Panc1 (cell line): ENCODE results near the gene NKAIN2. TPM values are rescaled to one million over a fixed set of nuclear protein-coding genes. Genes with fewer than 3 reads are reported as not detected.
"Not testable (repeated sequence)": the region's sequence is repeated elsewhere in the genome, so short reads cannot be mapped to it uniquely, and the experiment has no call there.

Experiments used
- ATAC-seq: fragments of 200-7000 bp; cut with Tn5 transposase; 2 replicates; pipeline ENCODE4 v1.9.1; 2020; ENCODE audit warnings: mild to moderate bottlenecking, moderate library complexity
- BruUV-seq: library from RNA; stranded (reverse); fragments of 400-500 nt; replicated peaks from 2 replicates; lab custom pipeline; 2021; lab: Mats Ljungman, UMichigan
- CTCF ChIA-PET: fragments of 300-600 bp; sonication (Branson Sonifier 250); formaldehyde crosslinking; loops from one replicate; lab custom pipeline; 2022; ENCODE audit warnings: antibody characterized with exemption; lab: Charles Lee
- POLR2A ChIA-PET: fragments of 300-600 bp; sonication (Branson Sonifier 250); formaldehyde crosslinking; loops from one replicate; lab custom pipeline; 2022; ENCODE audit warnings: antibody characterized with exemption; lab: Charles Lee
- DNase-seq: peaks from one replicate; pipeline ENCODE4 v3.0.0-alpha.2; 2010; ENCODE audit warnings: low read depth, low spot score
- H3K27ac ChIP-seq: 2 replicates; pipeline ENCODE4 v1.5.1; 2011; ENCODE audit warnings: mild to moderate bottlenecking, low read length, inconsistent platforms
- H3K27me3 ChIP-seq: fragments of 200-500 bp; sonication (Bioruptor generic); 2 replicates; pipeline ENCODE4 v1.6.0; 2014; ENCODE audit warnings: low read length, inconsistent platforms; ENCODE audit not compliant: control insufficient read depth, insufficient read depth
- H3K36me3 ChIP-seq: fragments of 200-500 bp; sonication (Bioruptor generic); 2 replicates; pipeline ENCODE4 v1.5.1; 2014; ENCODE audit warnings: inconsistent platforms, mild to moderate bottlenecking, low read length, moderate library complexity; ENCODE audit not compliant: control insufficient read depth, insufficient read depth
- H3K4me1 ChIP-seq: 2 replicates; pipeline ENCODE4 v1.5.1; 2011; ENCODE audit warnings: inconsistent platforms, mild to moderate bottlenecking, low read length, moderate library complexity; ENCODE audit not compliant: control insufficient read depth, insufficient read depth
- H3K4me3 ChIP-seq, 2 experiments: 2 replicates each; pipeline ENCODE4 v1.5.1; 2011 to 2012; ENCODE audit warnings: low read depth in 2 of 2, low read length in 2 of 2, mild to moderate bottlenecking in 2 of 2, inconsistent platforms in 1 of 2, moderate library complexity in 1 of 2
- H3K9me3 ChIP-seq: fragments of 200-500 bp; sonication (Bioruptor generic); 2 replicates; pipeline ENCODE4 v1.5.1; 2014; ENCODE audit warnings: low read depth, mild to moderate bottlenecking, inconsistent platforms, low read length, moderate library complexity; ENCODE audit not compliant: control insufficient read depth, insufficient read depth
- CTCF ChIP-seq: fragments of 450-650 bp; IDR thresholded peaks from 2 replicates; pipeline ENCODE4 v1.5.1; 2017; ENCODE audit warnings: mild to moderate bottlenecking
- POLR2AphosphoS5 ChIP-seq: IDR thresholded peaks from 2 replicates; pipeline ENCODE4 v1.6.1; 2012; ENCODE audit warnings: mild to moderate bottlenecking, low read depth, low read length, moderate library complexity
- REST ChIP-seq, 2 experiments: IDR thresholded peaks; 2 replicates each; pipeline ENCODE4 v1.6.1; 2011 to 2012; ENCODE audit warnings: low read depth in 2 of 2, control low read depth in 1 of 2, low read length in 1 of 2, mild to moderate bottlenecking in 1 of 2, moderate library complexity in 1 of 2; ENCODE audit not compliant: insufficient read depth in 1 of 2
- SIN3A ChIP-seq: IDR thresholded peaks from 2 replicates; pipeline ENCODE4 v1.6.1; 2012; ENCODE audit warnings: low read depth, mild to moderate bottlenecking, low read length, moderate library complexity, borderline replicate concordance; ENCODE audit not compliant: insufficient read depth
- TCF7L2 ChIP-seq: IDR thresholded peaks from 2 replicates; pipeline ENCODE4 v1.6.1; 2011; ENCODE audit warnings: mild to moderate bottlenecking, low read depth, low read length, inconsistent platforms
- in situ Hi-C: cut with HindIII; loops from 2 replicates; pipeline ENCODE4 v1.10.0; 2016; ENCODE audit warnings: low sequenced_read_pairs, low pct_unique_long_range_greater_than_20kb
- intact Hi-C: fragments of 100-400 bp; cut with micrococcal nuclease; formaldehyde crosslinking; loops from one replicate; pipeline ENCODE4 v1.10.0; 2022; ENCODE audit not compliant: unreplicated experiment
- total RNA-seq: library from RNA; stranded (reverse); gene quantifications from one replicate; pipeline ENCODE4 v1.2.1, GENCODE V29; 2021; ENCODE audit not compliant: unreplicated experiment

The NKAIN2 gene
- total RNA-seq, 1 experiment from 2014 or later, result 2.6 TPM

DNA sequence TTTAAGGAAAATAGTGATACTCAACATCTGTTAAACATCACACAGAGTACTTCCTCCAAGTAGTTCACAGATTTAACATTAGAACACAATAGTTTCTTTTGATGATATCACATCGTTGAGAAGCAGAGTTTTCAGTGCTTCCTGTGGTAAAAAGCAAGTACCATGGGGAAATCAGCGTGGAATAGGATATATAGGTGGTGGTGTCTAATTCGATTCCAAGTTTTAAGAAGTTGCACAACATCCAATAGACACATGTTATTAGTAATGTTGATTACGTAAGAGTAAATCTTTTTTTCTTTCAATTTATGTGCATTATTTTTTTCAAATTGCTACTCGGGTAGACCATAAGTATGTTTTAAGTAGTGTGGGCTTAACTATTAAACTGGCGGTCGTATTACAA is 360.7 kb downstream of the NKAIN2 start:
- Histone ChIP-seq H3K27me3 (no peaks in the 10 kb centered on the region), H3K4me3 (no peak overlapping the region), H3K9me3 (no peaks in the 10 kb centered on the region), H3K4me1 (no peaks in the 10 kb centered on the region), H3K36me3 (no peaks in the 10 kb centered on the region), H3K27ac (no peak overlapping the region)
- intact Hi-C loops, result no loop called here
- DNase-seq (no peak), ATAC-seq (no peak)
- no TSS peak for BruUV-seq
- in situ Hi-C loops, result no loop called here
- ChIA-PET CTCF (no interaction called here), POLR2A (no interaction called here)
- TF ChIP-seq POLR2AphosphoS5 (no peak), SIN3A (no peak), CTCF (no peak), REST (IDR thresholded peaks at IDR 0.05; ENCODE audit: insufficient read depth in 1 of 2, low read depth in 2 of 2, low read length in 1 of 2) (no peak), TCF7L2 (no peak)

DNA sequence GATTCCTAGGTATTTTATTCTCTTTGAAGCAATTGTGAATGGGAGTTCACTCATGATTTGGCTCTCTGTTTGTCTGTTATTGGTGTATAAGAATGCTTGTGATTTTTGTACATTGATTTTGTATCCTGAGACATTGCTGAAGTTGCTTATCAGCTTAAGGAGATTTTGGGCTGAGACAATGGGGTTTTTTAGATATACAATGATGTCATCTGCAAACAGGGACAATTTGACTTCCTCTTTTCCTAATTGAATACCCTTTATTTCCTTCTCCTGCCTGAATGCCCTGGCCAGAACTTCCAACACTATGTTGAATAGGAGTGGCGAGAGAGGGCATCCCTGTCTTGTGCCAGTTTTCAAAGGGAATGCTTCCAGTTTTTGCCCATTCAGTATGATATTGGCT is 363.6 kb downstream of the NKAIN2 start:
- in situ Hi-C loops, H3K9me3 ChIP-seq, CTCF ChIA-PET, ATAC-seq, POLR2A ChIA-PET, DNase-seq, H3K36me3 ChIP-seq, intact Hi-C loops, H3K4me3 ChIP-seq, H3K27ac ChIP-seq, BruUV-seq, H3K27me3 ChIP-seq, H3K4me1 ChIP-seq: not testable (repeated sequence)

GRCh38 chr6:124190256-124190655 is 386.6 kb downstream of the NKAIN2 start:
- ChIA-PET CTCF (no interaction called here), POLR2A (no interaction called here)
- Histone ChIP-seq H3K27ac (no peak overlapping the region), H3K4me1 (no peaks in the 10 kb centered on the region), H3K4me3 (no peak overlapping the region), H3K9me3 (no peaks in the 10 kb centered on the region), H3K27me3 (no peaks in the 10 kb centered on the region), H3K36me3 (no peaks in the 10 kb centered on the region)
- DNase-seq (no peak), ATAC-seq (no peak)
- no peak for TF ChIP-seq SIN3A
- no peak for TF ChIP-seq CTCF
- no peak for TF ChIP-seq TCF7L2
- no peak for TF ChIP-seq POLR2AphosphoS5
- TF ChIP-seq REST (IDR thresholded peaks at IDR 0.05; ENCODE audit: insufficient read depth in 1 of 2, low read depth in 2 of 2, low read length in 1 of 2), result no peak
- intact Hi-C loops (no loop called here), in situ Hi-C loops (no loop called here)
- no TSS peak for BruUV-seq
